ENCODE results near the gene GRIPAP1.
A peak's percentile ranks its signal among the peaks of the same experiment; 100 is the strongest.
"Not testable (repeated sequence)": the region's sequence is repeated elsewhere in the genome, so short reads cannot be mapped to it uniquely, and the experiment has no call there.

The GRIPAP1 gene

DNA sequence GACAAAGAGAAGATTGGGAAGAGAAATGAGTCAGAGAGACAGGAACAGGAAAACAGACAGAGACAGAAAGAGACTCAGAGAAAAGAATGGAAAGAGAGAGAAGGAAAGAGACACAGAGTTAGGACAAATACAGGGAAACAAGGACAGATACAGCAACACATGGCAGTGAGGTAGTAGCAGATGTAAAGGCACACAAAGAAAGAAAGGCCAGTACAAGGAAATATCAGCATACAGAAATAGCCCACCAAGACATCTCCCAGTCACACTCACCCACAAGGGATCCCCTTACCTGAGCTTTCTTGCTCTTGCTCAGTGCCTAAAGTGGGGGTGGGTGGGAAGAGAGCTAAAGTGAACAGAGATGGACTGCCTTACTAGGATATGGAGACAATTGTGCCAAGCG is 4.2 kb downstream of the GRIPAP1 start:
- DNase-seq (ENCODE audit: low read depth in 1 of 2, low spot score in 1 of 2): no peak

DNA sequence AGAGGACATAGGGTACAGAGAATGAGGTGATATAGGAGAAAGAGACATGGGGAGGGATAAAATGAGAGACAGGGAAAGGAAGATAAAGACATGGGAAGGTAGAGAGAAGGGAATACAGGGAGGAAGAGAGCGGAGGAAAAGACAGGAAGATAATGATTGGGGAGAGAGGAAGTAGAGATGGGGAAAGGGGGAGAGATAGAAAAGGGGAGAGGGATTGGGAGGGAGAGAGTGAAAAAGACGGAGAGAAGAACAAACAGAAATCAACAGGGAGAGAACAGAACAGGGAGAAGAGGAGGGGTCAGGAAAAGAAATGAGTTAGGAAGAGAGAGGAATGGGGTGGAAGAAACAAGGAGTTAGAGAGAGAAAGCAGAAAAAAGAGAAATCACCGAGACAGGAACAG is 4.6 kb downstream of the GRIPAP1 start:
- DNase-seq (ENCODE audit: low read depth in 1 of 2, low spot score in 1 of 2): no peak

DNA sequence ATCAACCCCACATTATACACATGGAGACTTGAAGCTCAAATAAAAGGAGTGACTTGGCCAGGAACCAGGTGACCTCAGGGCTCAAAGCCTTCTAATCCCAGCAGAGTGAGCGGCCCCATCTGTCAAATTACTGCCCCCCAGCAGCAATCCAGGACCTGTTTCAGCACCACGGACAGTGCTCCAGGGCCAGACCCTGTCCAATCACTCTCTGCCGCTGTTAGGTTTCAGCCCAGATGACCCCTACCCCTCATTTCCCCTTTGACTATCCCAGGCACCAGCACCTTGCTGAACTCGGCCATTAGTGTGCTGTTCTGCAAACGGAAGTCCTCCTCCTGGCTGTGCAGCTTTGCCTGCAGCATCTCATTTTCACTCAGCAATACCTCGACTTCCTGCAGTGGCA is 5.1 kb downstream of the GRIPAP1 start:
- DNase-seq (ENCODE audit: low read depth in 1 of 2, low spot score in 1 of 2): no peak

DNA sequence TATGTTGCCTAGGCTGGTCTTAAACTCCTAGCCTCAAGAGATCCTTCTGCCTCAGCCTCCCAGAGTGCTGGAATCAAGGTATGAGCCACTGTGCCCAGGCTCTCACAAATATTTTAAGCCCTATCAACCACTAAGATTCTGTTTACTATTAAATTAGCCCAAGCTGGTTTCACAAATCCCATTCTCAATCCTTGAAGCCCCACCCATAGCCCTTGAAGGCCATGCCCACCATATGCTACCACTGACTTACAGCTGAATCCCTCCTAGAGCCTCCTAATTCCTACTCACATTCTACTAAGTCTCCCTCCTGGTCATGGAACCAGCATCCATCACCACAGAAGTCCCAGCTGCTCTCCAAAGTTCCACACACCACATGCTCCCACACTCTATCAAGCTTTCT is 9.7 kb downstream of the GRIPAP1 start:
- DNase-seq (ENCODE audit: low read depth in 1 of 2, low spot score in 1 of 2): no peak

DNA sequence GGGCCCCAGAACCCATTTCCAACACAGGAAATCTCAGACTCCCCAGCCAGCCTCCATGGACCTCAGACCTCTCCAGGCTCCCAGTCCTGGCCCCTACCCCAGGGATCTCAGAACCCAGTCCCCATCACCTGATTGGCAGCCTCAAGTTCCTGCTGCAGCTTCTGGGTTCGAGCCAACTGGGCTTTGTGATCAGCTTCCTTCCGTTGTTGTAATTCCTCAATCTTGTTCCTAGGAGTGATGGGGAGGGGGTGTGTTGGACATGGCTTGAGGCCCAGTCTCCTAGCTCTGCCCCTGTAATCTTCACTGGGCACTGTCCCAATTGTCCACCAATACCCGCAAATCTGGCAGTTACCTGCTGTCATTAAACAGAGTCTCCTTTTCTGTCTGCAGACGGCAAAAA is 12.6 kb downstream of the GRIPAP1 start:
- no peak for DNase-seq (ENCODE audit: low read depth in 1 of 2, low spot score in 1 of 2)

DNA sequence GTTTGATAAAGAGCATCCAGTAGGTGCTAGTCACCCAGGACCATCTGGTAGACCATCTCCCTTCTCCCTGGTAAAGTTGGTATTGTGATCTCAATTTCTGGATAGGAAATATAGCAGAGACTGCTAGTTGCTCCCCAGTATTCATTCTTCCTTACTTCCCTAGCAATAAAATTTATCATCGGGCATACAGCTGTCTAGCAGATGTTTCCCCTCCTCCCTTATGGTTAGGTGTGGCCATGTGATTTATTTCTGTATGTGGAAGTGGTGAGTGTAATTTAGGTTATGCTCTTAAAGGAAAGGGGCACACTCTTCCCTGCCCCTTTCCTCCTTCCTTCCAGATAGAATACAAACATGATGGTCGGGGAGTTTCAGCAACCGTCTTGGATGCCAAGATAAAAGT is 18.2 kb downstream of the GRIPAP1 start:
- no peak for DNase-seq (ENCODE audit: low read depth in 1 of 2, low spot score in 1 of 2)

DNA sequence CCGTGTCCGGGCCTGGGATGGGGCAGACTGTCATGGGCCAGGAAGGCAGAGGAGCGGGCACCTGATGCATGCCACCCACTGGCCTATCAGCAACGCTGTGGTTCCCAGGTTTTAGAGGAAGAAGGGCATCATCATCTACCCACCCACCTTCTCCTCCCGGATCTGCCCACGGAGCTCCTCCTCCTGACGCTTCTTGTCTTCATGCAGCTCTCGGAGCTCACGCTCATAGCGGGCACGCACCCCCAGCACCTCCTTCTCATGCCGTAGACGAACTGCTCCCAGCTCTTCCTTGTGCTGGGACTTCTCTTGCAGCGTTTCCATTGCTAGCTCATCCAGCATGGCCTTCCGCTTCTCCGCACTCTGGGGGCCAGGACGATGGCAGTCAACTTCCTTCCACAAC is 19.0 kb downstream of the GRIPAP1 start:
- DNase-seq (ENCODE audit: low read depth in 1 of 2, low spot score in 1 of 2): no peak

DNA sequence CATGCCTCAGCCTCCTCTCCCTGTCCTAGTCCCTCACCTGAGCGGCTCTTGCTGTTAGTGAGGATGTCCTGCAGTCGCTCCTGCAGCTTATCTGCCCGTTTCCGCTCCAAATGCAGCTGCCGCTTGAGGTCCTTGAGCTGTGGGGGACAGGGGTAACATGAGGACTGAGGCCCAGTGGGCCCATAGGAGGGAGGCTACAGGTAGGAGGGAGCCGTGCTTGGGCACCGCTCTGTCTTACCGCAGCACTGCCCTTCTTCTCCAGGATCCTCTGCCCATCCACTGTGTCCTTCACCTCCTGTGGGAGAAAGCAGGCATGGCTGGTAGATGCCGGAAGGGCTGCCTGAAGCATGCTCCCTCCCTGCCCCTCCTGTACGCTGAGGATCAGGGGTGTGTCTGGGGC is 20.9 kb downstream of the GRIPAP1 start:
- no peak for DNase-seq (ENCODE audit: low read depth in 1 of 2, low spot score in 1 of 2)

DNA sequence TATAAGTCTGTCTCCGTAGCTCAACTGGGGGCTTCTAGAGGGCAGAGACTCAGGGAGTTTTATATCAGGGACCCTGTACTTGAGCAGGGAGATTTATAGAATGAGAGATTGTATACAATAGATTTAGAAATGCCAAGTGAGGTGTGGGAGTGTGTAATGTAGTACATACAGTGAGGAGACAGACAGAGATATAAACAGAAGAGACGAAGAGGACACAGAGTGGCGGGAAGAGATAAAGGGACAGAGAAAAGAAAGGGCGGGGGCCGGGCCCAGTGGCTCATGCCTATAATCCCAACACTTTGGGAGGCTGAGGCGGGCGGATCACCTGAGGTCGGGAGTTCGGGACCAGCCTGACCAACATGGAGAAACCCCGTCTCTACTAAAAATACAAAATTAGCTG is 21.7 kb downstream of the GRIPAP1 start:
- not testable (repeated sequence) for DNase-seq (ENCODE audit: low read depth in 1 of 2, low spot score in 1 of 2)

DNA sequence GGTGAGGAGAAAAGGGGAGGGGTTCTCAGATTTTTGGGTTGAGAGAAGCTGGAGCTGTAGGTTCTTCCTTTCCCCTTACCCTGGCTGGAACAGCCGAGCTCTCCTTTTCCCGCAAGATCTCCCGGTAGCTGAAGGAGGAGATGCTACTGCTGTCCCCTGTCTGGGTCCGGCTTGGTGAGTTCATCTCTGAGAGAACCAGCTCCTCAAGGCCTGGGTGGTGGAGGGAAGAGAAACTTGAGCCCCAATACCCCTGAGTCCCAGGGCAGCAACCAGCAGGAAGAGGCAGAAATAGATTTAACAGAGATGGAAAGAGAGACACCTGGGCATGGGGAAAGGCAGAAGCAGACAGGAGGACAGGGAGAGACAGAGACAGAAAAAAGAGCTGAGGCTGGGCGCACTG is 23.8 kb downstream of the GRIPAP1 start:
- DNase-seq (ENCODE audit: low read depth in 1 of 2, low spot score in 1 of 2): no peak

DNA sequence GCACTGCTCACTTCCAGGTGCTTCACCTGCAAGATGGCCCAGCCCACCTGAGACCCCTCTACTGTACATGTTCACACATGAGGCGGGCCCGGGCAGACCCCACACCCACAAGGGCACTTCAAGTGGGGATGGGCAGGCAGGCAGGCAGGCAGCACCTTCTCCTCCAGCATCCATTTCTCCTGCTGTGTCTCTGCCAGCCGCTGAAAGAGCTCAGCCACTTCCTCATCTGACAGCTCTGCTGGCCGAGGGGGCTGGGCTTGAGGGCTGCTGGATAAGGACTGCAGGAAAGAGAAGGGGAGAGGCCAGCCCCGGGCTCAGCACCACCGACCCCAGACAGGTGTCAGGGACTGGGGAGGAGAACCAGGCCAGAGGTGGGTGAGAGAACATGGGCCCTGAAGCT is 26.0 kb downstream of the GRIPAP1 start:
- no peak for DNase-seq (ENCODE audit: low read depth in 1 of 2, low spot score in 1 of 2)

DNA sequence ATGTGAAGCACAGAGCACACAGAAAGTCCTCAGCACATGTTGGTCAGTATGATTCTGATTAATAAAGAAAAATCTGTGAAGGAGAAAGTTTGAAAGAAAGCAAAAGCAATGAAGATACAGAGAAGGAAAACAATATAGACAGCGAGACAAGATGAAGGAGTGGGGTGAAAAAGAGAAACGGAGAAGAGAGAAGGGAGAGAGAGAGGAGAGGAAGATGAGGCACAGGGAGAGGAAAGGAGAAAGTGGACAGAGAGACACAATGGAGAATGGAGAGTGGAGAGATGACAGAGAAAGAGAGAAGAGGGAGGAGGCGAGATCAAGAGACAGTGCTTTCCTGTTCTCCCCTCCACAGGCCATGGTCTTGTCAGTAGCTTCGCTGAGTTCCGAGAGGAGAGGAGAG is 26.5 kb downstream of the GRIPAP1 start:
- no peak for DNase-seq (ENCODE audit: low read depth in 1 of 2, low spot score in 1 of 2)

DNA sequence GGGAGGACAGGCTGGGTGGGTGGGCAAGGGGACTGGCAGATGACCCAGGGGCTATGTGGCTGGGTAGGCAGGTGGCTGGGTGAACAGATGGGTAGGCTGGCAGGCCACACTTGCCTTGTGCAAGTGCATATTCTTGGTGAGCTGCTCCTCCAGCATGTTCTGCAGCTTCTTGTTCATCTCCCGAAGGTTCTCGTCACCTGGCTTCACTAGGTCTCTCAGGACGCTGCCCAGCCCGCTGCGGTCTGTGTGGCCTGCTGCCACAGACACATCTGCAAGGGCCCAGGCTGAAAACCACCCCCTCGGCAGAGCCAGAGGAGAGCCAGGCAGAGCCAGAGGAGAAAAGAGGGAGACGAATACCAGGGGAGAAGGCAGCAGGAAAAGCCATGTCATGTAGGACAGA is 27.0 kb downstream of the GRIPAP1 start:
- no peak for DNase-seq (ENCODE audit: low read depth in 1 of 2, low spot score in 1 of 2)

DNA sequence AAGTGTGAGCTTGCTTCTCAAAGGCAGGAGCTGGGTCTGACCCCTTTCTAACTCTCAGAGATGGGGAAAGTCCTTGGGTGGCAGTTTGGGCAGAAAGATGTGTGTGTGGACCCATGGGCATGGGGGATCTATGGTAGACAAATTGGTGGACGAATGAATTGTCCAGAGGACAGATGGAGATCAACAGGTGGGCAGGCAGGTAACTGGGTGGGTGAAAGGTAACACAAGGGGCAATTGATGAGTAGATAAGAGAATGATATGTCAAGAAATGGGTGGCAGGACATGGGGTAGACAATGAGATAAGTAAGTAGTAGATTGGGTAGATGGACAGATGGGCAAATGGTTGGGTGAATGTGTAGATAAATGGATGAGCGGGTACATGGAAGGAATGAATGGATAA is 27.5 kb downstream of the GRIPAP1 start:
- no peak for DNase-seq (ENCODE audit: low read depth in 1 of 2, low spot score in 1 of 2)

DNA sequence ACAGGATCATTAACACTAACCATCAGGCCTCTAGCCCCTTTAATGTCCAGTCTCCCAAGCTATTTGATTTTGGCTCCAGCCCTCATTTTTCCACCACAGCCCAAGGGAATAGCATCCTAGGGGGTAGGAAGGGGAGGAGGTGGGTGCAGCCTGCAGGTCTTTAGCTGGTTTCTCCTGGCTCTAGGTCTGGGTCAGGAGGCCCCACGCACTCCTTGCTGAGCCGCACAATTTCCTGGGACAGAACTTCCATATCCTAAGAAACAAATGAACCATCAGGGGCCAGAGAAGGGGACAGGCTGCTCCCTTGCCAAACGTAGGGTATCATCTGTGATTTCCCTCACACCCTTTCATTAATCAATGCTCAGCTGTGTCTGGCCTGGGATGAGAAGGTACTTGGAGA is 28.0 kb downstream of the GRIPAP1 start:
- no peak for DNase-seq (ENCODE audit: low read depth in 1 of 2, low spot score in 1 of 2)

DNA sequence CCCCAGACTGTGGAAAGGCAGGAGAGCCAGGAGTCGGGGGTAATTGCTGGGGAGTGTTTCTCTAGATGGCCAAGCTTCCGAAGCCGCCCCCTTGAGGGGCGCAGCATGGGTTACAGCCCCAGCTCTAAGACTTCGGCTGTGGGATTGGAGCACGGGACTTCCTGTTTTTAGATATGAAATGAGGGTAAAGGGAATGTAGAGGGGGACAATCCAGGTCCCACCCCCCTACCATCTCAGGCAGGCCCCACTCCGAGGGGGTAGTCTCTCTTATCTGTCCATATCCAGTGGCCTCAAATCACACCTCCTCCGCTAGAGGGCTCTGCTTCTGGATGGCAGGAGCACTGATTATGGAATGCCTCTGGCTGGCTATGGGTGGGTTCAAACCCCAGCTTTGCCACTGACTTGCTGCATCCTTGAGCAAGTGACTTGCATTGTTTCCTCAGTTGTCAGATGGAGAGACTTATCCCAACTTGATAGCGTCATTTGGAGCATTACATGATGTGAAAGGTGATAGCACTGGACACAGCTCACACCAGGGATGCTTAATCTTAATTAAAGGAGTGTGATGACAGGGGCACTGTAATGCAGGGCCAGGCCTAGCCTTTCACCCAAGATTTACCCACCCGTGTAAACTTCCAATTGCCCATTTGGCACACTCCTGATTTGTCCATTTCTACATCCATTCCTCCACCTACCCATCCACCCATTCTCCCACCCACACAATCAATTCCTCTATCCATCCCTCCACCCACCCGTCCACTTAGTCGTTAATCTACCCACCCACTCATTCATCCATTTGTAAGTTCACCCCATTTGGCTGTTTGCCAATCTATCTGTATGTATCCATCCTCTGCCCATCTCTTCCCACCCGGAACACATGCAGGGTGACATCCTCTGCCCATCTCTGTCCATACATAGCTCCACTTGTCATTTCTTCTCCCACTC is 29.6 kb downstream of the GRIPAP1 start:
- DNase-seq (ENCODE audit: low read depth in 1 of 2, low spot score in 1 of 2): no peak

DNA sequence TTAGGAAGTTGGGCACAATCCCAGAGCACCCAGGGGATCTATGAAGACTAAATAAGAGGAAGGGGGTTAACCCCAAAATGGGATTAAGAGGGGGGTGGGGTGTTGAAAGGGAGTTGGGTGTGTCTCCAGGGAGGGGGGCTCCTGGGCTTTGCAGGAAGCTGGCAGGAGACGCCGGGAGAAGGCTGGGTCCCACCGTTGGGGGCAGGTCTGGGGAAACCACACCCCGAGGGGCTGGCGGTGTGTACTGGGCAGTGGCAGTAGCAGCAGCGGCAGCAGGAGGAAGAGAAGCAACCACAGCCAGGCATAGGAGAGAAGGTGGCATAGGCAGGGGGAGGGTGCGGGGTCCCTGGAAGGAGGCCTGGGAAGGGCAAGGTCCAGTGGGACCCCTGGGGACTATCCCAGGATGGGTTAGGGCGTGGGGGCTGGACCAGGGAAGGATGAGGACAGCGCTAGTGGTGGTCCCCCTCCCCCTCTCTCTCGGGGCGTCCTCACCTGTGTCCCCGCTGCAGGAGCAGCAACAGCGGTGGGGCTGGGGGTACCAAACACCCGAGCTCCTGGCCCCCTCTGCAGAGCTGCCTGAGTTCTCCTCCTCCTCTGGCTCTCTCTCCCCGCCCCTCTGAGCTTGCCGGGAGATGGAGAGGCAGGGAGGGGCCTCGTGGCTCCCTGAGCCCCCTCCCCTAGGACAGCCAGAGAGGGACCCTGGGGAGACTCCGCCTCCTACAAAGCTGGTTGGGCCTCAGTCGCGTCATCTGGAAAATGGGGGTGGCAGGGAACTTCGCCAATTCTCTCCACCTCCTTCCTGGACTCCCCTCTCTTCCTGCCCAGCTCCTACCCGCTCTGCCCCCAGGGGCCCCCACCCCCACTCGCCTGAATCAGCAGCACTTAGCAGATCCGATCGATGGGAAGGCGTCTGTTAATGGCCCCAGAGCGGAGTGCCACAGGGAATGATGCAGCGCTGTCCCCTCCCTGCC is 30.5 kb downstream of the GRIPAP1 start, which contains the start of gene KCND1:
TSS of gene KCND1 (minus strand) at position 596 of the 971 bp plus-strand sequence. CDS start 1,573 bp downstream, outside the sequence.
- DNase-seq (ENCODE audit: low read depth in 1 of 2, low spot score in 1 of 2): peak in 1 of 2 donors; percentile 8

DNA sequence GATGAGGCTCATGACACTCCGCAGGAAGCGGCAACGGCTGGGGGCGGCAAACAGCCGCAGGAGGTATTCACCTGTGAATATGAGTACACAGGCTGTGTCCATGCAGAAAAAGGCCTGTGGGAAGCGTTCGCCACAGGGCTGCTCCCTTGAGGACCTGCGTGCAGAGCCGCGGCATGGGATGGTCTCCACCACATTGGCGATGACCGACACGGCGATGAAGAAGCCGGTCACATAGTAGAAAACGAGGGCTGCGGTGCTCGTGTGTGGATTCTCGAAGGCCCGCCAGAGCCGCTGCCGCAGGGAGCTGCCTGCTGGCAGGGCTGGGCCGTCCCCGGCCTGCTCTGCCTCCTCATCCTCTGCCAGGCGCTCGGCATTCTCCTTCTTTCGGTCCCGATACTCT is 32.6 kb downstream of the GRIPAP1 start:
- no peak for DNase-seq (ENCODE audit: low read depth in 1 of 2, low spot score in 1 of 2)

DNA sequence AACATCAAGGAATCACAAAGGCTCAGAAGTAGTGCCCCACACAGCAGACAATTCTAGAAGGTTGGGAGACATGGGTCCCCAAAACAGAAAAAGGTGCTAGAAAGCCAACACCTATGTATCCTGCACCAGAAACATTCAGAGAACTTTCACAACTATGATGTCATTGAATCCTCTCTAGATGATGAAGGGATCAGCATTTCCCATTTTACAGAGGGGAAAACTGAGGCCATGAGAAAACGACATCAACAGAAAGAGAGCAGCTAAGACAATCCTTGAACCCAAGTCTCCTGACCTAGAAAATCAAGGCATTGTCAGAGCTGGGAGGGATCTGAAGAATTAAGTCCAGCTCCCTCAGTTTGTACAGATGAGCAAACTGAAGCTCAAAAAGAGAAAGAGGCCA is 33.7 kb downstream of the GRIPAP1 start:
- DNase-seq (ENCODE audit: low read depth in 1 of 2, low spot score in 1 of 2): no peak

DNA sequence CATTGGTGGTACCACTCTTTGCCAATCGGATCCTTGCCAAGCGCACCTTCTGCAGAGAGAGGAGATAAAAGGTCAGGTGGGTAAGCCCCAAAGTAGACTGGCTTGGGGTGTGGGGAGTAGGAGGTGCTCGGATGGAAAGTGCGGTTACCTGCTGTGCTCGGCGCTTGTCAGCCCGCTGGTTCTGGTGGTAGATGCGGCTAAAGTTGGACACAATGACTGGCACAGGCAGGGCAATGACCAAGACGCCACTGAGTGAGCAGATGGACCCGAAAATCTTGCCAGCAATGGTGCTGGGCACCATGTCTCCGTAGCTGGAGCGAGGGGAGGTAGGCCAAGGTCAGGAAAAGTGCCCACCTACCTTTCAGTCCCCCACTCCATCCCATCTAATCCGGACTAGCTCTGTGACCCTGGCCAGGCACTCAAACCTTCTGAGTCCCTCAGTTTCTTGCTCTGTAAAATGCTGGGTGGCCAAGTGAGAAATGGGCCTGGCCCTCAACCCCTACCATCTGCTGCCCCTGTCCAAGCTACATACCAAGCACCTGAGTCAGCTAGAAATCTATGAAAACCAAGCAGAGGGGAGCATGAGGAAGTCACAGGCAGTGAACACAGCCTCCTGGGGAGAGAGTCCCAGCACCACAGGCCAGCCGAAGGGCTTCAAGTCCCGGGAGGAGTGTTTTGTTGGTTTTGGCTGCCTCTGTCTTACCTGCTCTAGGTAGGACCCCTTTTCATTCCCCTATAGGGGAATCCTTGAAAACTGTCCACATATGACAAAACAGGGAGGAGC is 35.1 kb downstream of the GRIPAP1 start:
- no peak for DNase-seq (ENCODE audit: low read depth in 1 of 2, low spot score in 1 of 2)

DNA sequence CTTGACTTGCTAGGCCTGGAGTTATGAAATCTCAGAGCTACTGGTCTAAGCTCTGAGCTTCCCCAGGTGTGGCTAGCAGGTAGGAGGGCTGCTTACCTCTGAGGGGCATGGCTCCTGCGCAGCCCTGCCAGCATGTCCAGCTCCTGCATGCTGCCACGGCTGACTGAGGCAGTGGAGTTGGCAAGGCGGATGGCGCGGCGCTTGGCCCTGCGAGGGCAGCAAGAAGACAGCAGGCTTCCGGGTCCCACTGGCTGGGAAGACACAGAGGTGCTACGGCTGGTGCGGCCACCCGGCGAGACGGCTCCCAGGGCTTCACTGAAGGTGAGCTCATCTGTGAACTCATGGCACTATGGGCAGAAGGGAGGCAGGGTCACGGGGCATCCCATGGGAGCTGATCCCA is 36.1 kb downstream of the GRIPAP1 start:
- DNase-seq (ENCODE audit: low read depth in 1 of 2, low spot score in 1 of 2): no peak
